ENCODE data around the gene TCAF1.

DNA sequence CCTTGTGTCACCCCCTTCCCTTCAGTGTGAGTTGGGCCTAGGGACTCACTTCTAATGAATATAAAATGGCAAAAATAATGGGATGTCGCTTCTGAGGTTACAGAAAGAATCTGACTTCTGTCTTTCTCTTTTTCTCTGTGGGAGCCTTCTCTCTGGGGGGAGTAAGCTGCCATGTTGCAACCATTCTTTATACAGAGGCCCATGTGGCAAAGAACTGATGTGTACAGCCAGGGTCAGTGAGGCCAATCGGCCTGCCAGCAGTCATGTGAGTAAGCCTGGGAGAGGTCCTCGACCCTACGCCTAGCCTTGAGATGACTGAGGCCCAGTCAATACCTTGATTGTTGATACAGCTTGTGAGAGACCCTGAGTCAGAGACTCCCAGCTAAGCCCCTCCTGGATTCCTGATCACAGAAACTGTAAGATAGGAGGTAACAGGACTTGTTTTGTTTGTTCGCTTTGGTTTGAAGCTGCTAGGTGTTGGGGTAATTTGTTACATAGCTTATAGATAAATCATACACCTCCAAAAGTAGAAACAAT lies 1.7 kb downstream of the TCAF1 start:
- TF ChIP-seq POLR2A (IDR thresholded peaks at IDR 0.05) (no peak), EP300 (IDR thresholded peaks at IDR 0.05) (no peak)
- TF ChIP-seq, protein P1, sequence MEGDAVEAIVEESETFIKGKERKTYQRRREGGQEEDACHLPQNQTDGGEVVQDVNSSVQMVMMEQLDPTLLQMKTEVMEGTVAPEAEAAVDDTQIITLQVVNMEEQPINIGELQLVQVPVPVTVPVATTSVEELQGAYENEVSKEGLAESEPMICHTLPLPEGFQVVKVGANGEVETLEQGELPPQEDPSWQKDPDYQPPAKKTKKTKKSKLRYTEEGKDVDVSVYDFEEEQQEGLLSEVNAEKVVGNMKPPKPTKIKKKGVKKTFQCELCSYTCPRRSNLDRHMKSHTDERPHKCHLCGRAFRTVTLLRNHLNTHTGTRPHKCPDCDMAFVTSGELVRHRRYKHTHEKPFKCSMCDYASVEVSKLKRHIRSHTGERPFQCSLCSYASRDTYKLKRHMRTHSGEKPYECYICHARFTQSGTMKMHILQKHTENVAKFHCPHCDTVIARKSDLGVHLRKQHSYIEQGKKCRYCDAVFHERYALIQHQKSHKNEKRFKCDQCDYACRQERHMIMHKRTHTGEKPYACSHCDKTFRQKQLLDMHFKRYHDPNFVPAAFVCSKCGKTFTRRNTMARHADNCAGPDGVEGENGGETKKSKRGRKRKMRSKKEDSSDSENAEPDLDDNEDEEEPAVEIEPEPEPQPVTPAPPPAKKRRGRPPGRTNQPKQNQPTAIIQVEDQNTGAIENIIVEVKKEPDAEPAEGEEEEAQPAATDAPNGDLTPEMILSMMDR (IDR thresholded peaks at IDR 0.05): no peak

Data from tibial nerve (tissue), 4 donors.